Upper lobe of left lung (tissue), 6 donors: ENCODE results near the gene SH3YL1. TPM values are rescaled to one million over a fixed set of nuclear protein-coding genes. Genes with fewer than 3 reads are reported as not detected.

Experiments
- ATAC-seq, 2 donors: fragments of 200-7000 bp; cut with Tn5 transposase; one replicate each; pipeline ENCODE4 v1.9.1; 2022; ENCODE audit warnings: mild to moderate bottlenecking in 2 of 2, moderate library complexity in 2 of 2; ENCODE audit not compliant: low FRiP score in 2 of 2
- DNase-seq, 2 donors: peaks; one replicate each; pipeline ENCODE4 v3.0.0-alpha.2; 2019 to 2020
- H3K27ac ChIP-seq, 4 donors: fragments of 200-600 bp; sonication (generic); one replicate each; pipeline ENCODE4 v1.5.1; 2016 to 2019
- H3K27me3 ChIP-seq, 4 donors: fragments of 200-600 bp; sonication (generic); one replicate each; pipeline ENCODE4 v1.5.1; 2017 to 2019
- H3K36me3 ChIP-seq, 4 donors: fragments of 200-600 bp; sonication (generic); one replicate each; pipeline ENCODE4 v1.5.1; 2016 to 2019
- H3K4me1 ChIP-seq, 4 donors: fragments of 200-600 bp; sonication (generic); one replicate each; pipeline ENCODE4 v1.5.1; 2018 to 2019
- H3K4me3 ChIP-seq, 4 donors: fragments of 200-600 bp; sonication (generic); one replicate each; pipeline ENCODE4 v1.5.1; 2017 to 2019; ENCODE audit warnings: mild to moderate bottlenecking in 2 of 4, moderate library complexity in 1 of 4
- H3K9me3 ChIP-seq, 4 donors: fragments of 200-600 bp; sonication (generic); one replicate each; pipeline ENCODE4 v1.5.1; 2018 to 2019
- CTCF ChIP-seq, 6 experiments: fragments of 450-650 bp in 4 of 6; fragments of 200-600 bp in 2 of 6; sonication (generic) in 2 of 6; IDR thresholded peaks; one replicate each; pipeline ENCODE4 v1.5.1; 2016 to 2019; ENCODE audit warnings: antibody characterized with exemption in 6 of 6
- EP300 ChIP-seq, 4 donors: sonication (generic); formaldehyde crosslinking; IDR thresholded peaks; one replicate each; pipeline ENCODE4 v1.5.1; 2017; ENCODE audit warnings: antibody characterized with exemption in 4 of 4, control low read depth in 2 of 4
- POLR2A ChIP-seq, 4 donors: fragments of 450-650 bp; IDR thresholded peaks; one replicate each; pipeline ENCODE4 v1.5.1; 2016 to 2017; ENCODE audit warnings: antibody characterized with exemption in 4 of 4, mild to moderate bottlenecking in 2 of 4
- POLR2AphosphoS5 ChIP-seq, 2 donors: sonication (generic); formaldehyde crosslinking; IDR thresholded peaks; one replicate each; pipeline ENCODE4 v1.5.1; 2017; ENCODE audit warnings: antibody characterized with exemption in 2 of 2
- WGBS, 2 donors: methylation state at CpG; one replicate each; pipeline ENCODE4 v1.1.5; 2017 to 2018; 5-methylcytosine and 5-hydroxymethylcytosine counted together
- total RNA-seq, 6 donors: library from RNA; depleted of rRNA in 4 of 6; stranded (reverse); fragments of >200 nt in 4 of 6; gene quantifications; one replicate each; pipeline versions ENCODE4 v1.1.0 to v1.2.1, GENCODE V29; 2016 to 2021
- donor health status: DM: no; HTN: no; CAD: no; lungs with moderate emphysema.
- donor health status: DM: no; HTN: yes; CAD: no; lungs with severe emphysema.

Gene SH3YL1
- total RNA-seq, 6 donors from 2014 or later, result 30.5 to 140 (median 89.2) TPM

GRCh38 chr2:305366-305765, 41.5 kb upstream of the SH3YL1 start:
- TF ChIP-seq POLR2A (IDR thresholded peaks at IDR 0.05) (no peak), POLR2AphosphoS5 (IDR thresholded peaks at IDR 0.05) (no peak), EP300 (IDR thresholded peaks at IDR 0.05) (no peak), CTCF (IDR thresholded peaks at IDR 0.05) (no peak)
- WGBS, 2 donors, result 87 to 94% methylated on average over 9 of the region's 9 CpGs
- DNase-seq, result no peak

GRCh38 chr2:296354-296753, 32.5 kb upstream of the SH3YL1 start:
- WGBS, 2 donors, result 61 to 82% methylated on average over 3 of the region's 3 CpGs
- H3K4me3 ChIP-seq, result no peak overlapping the region
- no peaks in the 10 kb centered on the region for H3K9me3 ChIP-seq

More at GRCh38 chr2:305366-305765, 41.5 kb upstream of the SH3YL1 start:
- Histone ChIP-seq H3K4me1 (no peaks in the 10 kb centered on the region), H3K4me3 (no peak overlapping the region), H3K36me3 (no peaks in the 10 kb centered on the region), H3K27ac (no peak overlapping the region), H3K9me3 (peaks cover 0 to 6% (median 3%) of the 10 kb centered on the region in 4 donors), H3K27me3 (no peaks in the 10 kb centered on the region)
- no peak for ATAC-seq

GRCh38 chr2:295090-295489, 31.3 kb upstream of the SH3YL1 start:
- Histone ChIP-seq H3K9me3 (no peaks in the 10 kb centered on the region), H3K4me1 (peaks cover 0 to 3% (median under 1%) of the 10 kb centered on the region in 4 donors), H3K4me3 (no peak overlapping the region), H3K27me3 (no peaks in the 10 kb centered on the region), H3K27ac (no peak overlapping the region), H3K36me3 (no peaks in the 10 kb centered on the region)
- WGBS, 2 donors, result 69 to 81% methylated on average over 5 of the region's 5 CpGs
- ATAC-seq, result no peak
- DNase-seq, result no peak
- TF ChIP-seq POLR2AphosphoS5 (IDR thresholded peaks at IDR 0.05), result no peak
- no peak for TF ChIP-seq POLR2A (IDR thresholded peaks at IDR 0.05)
- TF ChIP-seq EP300 (IDR thresholded peaks at IDR 0.05), result no peak
- TF ChIP-seq CTCF (IDR thresholded peaks at IDR 0.05), result no peak

More at GRCh38 chr2:296354-296753, 32.5 kb upstream of the SH3YL1 start:
- TF ChIP-seq CTCF (IDR thresholded peaks at IDR 0.05) (no peak), EP300 (IDR thresholded peaks at IDR 0.05) (no peak), POLR2AphosphoS5 (IDR thresholded peaks at IDR 0.05) (no peak), POLR2A (IDR thresholded peaks at IDR 0.05) (no peak)
- no peaks in the 10 kb centered on the region for H3K36me3 ChIP-seq
- no peak for DNase-seq
- no peak overlapping the region for H3K27ac ChIP-seq
- no peaks in the 10 kb centered on the region for H3K4me1 ChIP-seq
- peak in 1 of 2 donors; percentile 49 for ATAC-seq
- no peaks in the 10 kb centered on the region for H3K27me3 ChIP-seq

GRCh38 chr2:290090-290722, 26.4 kb upstream of the SH3YL1 start:
- TF ChIP-seq POLR2A (IDR thresholded peaks at IDR 0.05) (no peak), CTCF (IDR thresholded peaks at IDR 0.05) (peak; percentile 49 to 82 (median 68))
- whole genome bisulfite sequencing, 2 donors, result 8 to 9% methylated on average over 15 of the region's 15 CpGs
- Histone ChIP-seq H3K27me3 (peaks cover 0 to 17% (median 9%) of the 10 kb centered on the region in 4 donors), H3K36me3 (no peaks in the 10 kb centered on the region), H3K27ac (peak overlapping the region in 3 of 4 donors; percentile 47 to 76 (median 48)), H3K9me3 (no peaks in the 10 kb centered on the region), H3K4me3 (peak overlapping the region; percentile 28 to 74 (median 62)), H3K4me1 (peaks cover 25 to 37% (median 28%) of the 10 kb centered on the region in 4 donors)
- peak; percentile 74 to 87 for ATAC-seq
- peak; percentile 73 to 93 for DNase-seq
